ENCODE data around the gene KCNMA1. TPM values are rescaled to one million over a fixed set of nuclear protein-coding genes. Genes with fewer than 3 reads are reported as not detected.
"Not testable (repeated sequence)": the region's sequence is repeated elsewhere in the genome, so short reads cannot be mapped to it uniquely, and the experiment has no call there.

KCNMA1 gene
- total RNA-seq, 1 donor from 2014 or later = 94.3 TPM

GRCh38 chr10:77664008-77664407, 26.4 kb upstream of the KCNMA1 start:
- Histone ChIP-seq H3K27me3 (no peaks in the 10 kb centered on the region), H3K27ac (no peak overlapping the region), H3K9me3 (no peaks in the 10 kb centered on the region), H3K36me3 (no peaks in the 10 kb centered on the region), H3K4me3 (no peak overlapping the region), H3K4me1 (no peaks in the 10 kb centered on the region)
- TF ChIP-seq POLR2A (IDR thresholded peaks at IDR 0.05) (no peak), POLR2AphosphoS5 (IDR thresholded peaks at IDR 0.05; ENCODE audit: insufficient read depth in 1 of 2, low read depth in 1 of 2) (no peak), CTCF (IDR thresholded peaks at IDR 0.05) (no peak)
- DNase-seq (ENCODE audit: extremely low spot score in 2 of 2) = no peak
- intact Hi-C loops (cut with DNase I) = no loop called here

- DNase-seq (ENCODE audit: extremely low spot score in 2 of 2) = no peak
- TF ChIP-seq POLR2AphosphoS5 (IDR thresholded peaks at IDR 0.05; ENCODE audit: insufficient read depth in 1 of 2, low read depth in 1 of 2) (no peak), CTCF (IDR thresholded peaks at IDR 0.05) (no peak), POLR2A (IDR thresholded peaks at IDR 0.05) (no peak)
Measured at GRCh38 chr10:77661674-77662073, 24.1 kb upstream of the KCNMA1 start.

GRCh38 chr10:77661100-77661499, 23.5 kb upstream of the KCNMA1 start:
- no peaks in the 10 kb centered on the region for H3K9me3 ChIP-seq
- no peak overlapping the region for H3K4me3 ChIP-seq
- H3K36me3 ChIP-seq = no peaks in the 10 kb centered on the region
- no peaks in the 10 kb centered on the region for H3K27me3 ChIP-seq
- TF ChIP-seq POLR2AphosphoS5 (IDR thresholded peaks at IDR 0.05; ENCODE audit: insufficient read depth in 1 of 2, low read depth in 1 of 2) (no peak), CTCF (IDR thresholded peaks at IDR 0.05) (no peak), POLR2A (IDR thresholded peaks at IDR 0.05) (no peak)
- intact Hi-C loops (cut with DNase I) = no loop called here
- no peak overlapping the region for H3K27ac ChIP-seq
- no peaks in the 10 kb centered on the region for H3K4me1 ChIP-seq
- no peak for DNase-seq (ENCODE audit: extremely low spot score in 2 of 2)

More at GRCh38 chr10:77661674-77662073, 24.1 kb upstream of the KCNMA1 start:
- no peaks in the 10 kb centered on the region for H3K4me1 ChIP-seq
- H3K4me3 ChIP-seq = no peak overlapping the region
- H3K27me3 ChIP-seq = no peaks in the 10 kb centered on the region
- H3K9me3 ChIP-seq = no peaks in the 10 kb centered on the region
- intact Hi-C loops (cut with DNase I) = no loop called here
- H3K36me3 ChIP-seq = no peaks in the 10 kb centered on the region
- no peak overlapping the region for H3K27ac ChIP-seq

- H3K27ac ChIP-seq; H3K9me3 ChIP-seq; H3K27me3 ChIP-seq; H3K4me3 ChIP-seq; DNase-seq (ENCODE audit: extremely low spot score in 2 of 2); H3K36me3 ChIP-seq; H3K4me1 ChIP-seq; intact Hi-C loops (cut with DNase I): not testable (repeated sequence)
Measured at GRCh38 chr10:77659046-77659670, 21.6 kb upstream of the KCNMA1 start.

- no peak for DNase-seq (ENCODE audit: extremely low spot score in 2 of 2)
- Histone ChIP-seq H3K27ac (no peak overlapping the region), H3K9me3 (no peaks in the 10 kb centered on the region), H3K27me3 (no peaks in the 10 kb centered on the region), H3K4me3 (no peak overlapping the region), H3K36me3 (no peaks in the 10 kb centered on the region), H3K4me1 (no peaks in the 10 kb centered on the region)
- TF ChIP-seq POLR2A (IDR thresholded peaks at IDR 0.05) = no peak
- TF ChIP-seq POLR2AphosphoS5 (IDR thresholded peaks at IDR 0.05; ENCODE audit: insufficient read depth in 1 of 2, low read depth in 1 of 2) = no peak
- intact Hi-C loops (cut with DNase I) = no loop called here
Measured at GRCh38 chr10:77653210-77653609, 15.6 kb upstream of the KCNMA1 start.

Data from vagina (tissue), 2 donors.